Right lobe of liver (tissue), 6 donors: Measurements from ENCODE around the gene ZNF136. TPM values are rescaled to one million over a fixed set of nuclear protein-coding genes. Genes with fewer than 3 reads are reported as not detected.
A peak's percentile ranks its signal among the peaks of the same experiment; 100 is the strongest.

Source experiments
- ATAC-seq, 4 donors: fragments of 200-7000 bp; cut with Tn5 transposase; one replicate each; pipeline ENCODE4 v1.9.1; 2020; ENCODE audit warnings: mild to moderate bottlenecking in 4 of 4, moderate library complexity in 4 of 4
- DNase-seq, 3 donors: peaks; one replicate each; pipeline ENCODE4 v3.0.0-alpha.2; 2020
- H3K27ac ChIP-seq, 3 donors: fragments of 200-600 bp; one replicate each; pipeline ENCODE4 v1.8.0; 2022
- H3K27me3 ChIP-seq, 2 donors: fragments of 200-600 bp; one replicate each; pipeline ENCODE4 v1.8.0; 2022
- H3K36me3 ChIP-seq, 4 donors: fragments of 200-600 bp; sonication (generic) in 1 of 4; one replicate each; pipeline versions ENCODE4 v1.5.1 to v1.8.0; 2017 to 2022; ENCODE audit warnings: control low read depth in 1 of 4
- H3K4me1 ChIP-seq, 4 donors: fragments of 200-600 bp; sonication (generic) in 1 of 4; one replicate each; pipeline versions ENCODE4 v1.5.1 to v1.8.0; 2017 to 2022; ENCODE audit warnings: control low read depth in 1 of 4
- H3K4me3 ChIP-seq, 3 donors: fragments of 200-600 bp; one replicate each; pipeline ENCODE4 v1.8.0; 2022
- H3K9me3 ChIP-seq, 4 donors: fragments of 200-600 bp; sonication (generic) in 1 of 4; one replicate each; pipeline versions ENCODE4 v1.5.1 to v1.8.0; 2017 to 2022; ENCODE audit warnings: control low read depth in 1 of 4
- POLR2A ChIP-seq: fragments of 450-650 bp; IDR thresholded peaks from one replicate; pipeline ENCODE4 v1.6.1; 2017; ENCODE audit warnings: antibody characterized with exemption, mild to moderate bottlenecking
- WGBS: methylation state at CpG from one replicate; pipeline ENCODE4 v1.1.6; 2018; ENCODE audit warnings: low coverage, low lambda C conversion rate; ENCODE audit not compliant: insufficient coverage; ENCODE audit errors: missing lambda C conversion rate; 5-methylcytosine and 5-hydroxymethylcytosine counted together
- intact Hi-C, 2 donors: fragments of 100-400 bp; cut with DNase I; formaldehyde crosslinking; loops; one replicate each; pipeline versions ENCODE4 v1.11.2 to v1.14.1; 2022
- total RNA-seq, 6 experiments: library from RNA; depleted of rRNA in 2 of 6; stranded (reverse); fragments of >200 nt in 2 of 6; fragmentation: NEBNext Ultra II Directional in 3 of 6; extraction: Animal tissue kit (Norgen Biotek cat#: 25700) in 3 of 6; gene quantifications; one replicate each; pipeline versions ENCODE4 v1.1.0 to v1.2.4, GENCODE V29; 2016 to 2023
- TF ChIP-seq, protein P1 (sequence below), 4 donors: fragments of 200-600 bp in 3 of 4; fragments of 450-650 bp in 1 of 4; IDR thresholded peaks; one replicate each; pipeline versions ENCODE4 v1.5.1 to v1.8.0; 2016 to 2022; ENCODE audit warnings: antibody characterized with exemption in 4 of 4, mild to moderate bottlenecking in 2 of 4
- donor health status: DM: no; HTN: yes; CAD: no.
- donor health status: DM: no; HTN: no; CAD: no.
- donor health status: DM: no; HTN: no; CAD: no.
- donor health status: DM: no; HTN: yes; CAD: no.
- donor health status: DM: no; HTN: yes; CAD: no.

Gene ZNF136
- total RNA-seq, 6 experiments from 2014 or later, result 1.3 to 3.9 (median 2.2) TPM

DNA sequence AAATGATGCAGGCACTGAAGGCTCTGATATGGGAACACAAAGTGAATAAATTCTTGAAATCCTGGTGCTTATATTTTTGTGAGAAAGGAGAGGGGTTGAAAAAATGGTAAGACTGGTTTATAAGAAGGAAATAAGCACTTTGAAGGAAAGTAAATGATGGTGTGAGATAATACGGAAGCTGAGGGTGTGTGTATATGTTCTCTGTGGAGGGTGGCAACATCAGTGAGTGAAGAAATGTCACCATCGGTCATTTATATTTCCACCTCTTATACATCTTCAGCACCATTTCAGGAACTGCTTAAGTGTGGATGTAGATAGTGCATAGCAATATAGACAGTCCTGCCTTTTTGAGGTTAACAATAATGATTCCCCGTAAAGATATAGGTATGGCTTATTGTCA lies 17.5 kb downstream of the ZNF136 start:
- H3K4me3 ChIP-seq, result no peak overlapping the region
- no peaks in the 10 kb centered on the region for H3K4me1 ChIP-seq
- ATAC-seq (no peak), DNase-seq (no peak)
- no peak for TF ChIP-seq POLR2A
- TF ChIP-seq, protein P1, sequence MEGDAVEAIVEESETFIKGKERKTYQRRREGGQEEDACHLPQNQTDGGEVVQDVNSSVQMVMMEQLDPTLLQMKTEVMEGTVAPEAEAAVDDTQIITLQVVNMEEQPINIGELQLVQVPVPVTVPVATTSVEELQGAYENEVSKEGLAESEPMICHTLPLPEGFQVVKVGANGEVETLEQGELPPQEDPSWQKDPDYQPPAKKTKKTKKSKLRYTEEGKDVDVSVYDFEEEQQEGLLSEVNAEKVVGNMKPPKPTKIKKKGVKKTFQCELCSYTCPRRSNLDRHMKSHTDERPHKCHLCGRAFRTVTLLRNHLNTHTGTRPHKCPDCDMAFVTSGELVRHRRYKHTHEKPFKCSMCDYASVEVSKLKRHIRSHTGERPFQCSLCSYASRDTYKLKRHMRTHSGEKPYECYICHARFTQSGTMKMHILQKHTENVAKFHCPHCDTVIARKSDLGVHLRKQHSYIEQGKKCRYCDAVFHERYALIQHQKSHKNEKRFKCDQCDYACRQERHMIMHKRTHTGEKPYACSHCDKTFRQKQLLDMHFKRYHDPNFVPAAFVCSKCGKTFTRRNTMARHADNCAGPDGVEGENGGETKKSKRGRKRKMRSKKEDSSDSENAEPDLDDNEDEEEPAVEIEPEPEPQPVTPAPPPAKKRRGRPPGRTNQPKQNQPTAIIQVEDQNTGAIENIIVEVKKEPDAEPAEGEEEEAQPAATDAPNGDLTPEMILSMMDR (IDR thresholded peaks at IDR 0.05), result no peak
- 93% methylated on average over 3 of the region's 3 CpGs for WGBS
- peaks cover 0 to 4% (median 0%) of the 10 kb centered on the region in 4 donors for H3K36me3 ChIP-seq
- H3K27ac ChIP-seq, result no peak overlapping the region
- H3K9me3 ChIP-seq, result peaks cover 0 to 18% (median 7%) of the 10 kb centered on the region in 4 donors
- H3K27me3 ChIP-seq, result no peaks in the 10 kb centered on the region
- intact Hi-C loops, result no loop called here

DNA sequence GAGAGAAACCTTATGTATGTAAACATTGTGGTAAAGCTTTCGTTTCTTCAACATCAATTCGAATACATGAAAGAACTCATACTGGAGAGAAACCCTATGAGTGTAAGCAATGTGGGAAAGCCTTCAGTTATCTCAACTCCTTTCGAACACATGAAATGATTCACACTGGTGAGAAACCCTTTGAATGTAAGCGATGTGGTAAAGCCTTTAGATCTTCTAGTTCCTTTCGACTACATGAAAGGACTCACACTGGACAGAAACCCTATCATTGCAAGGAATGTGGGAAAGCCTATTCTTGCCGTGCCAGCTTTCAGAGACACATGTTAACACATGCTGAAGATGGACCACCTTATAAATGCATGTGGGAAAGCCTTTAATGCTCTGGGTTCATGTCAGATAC lies 24.7 kb downstream of the ZNF136 start:
- DNase-seq (no peak), ATAC-seq (no peak)
- no peak for TF ChIP-seq POLR2A
- TF ChIP-seq, protein P1 (IDR thresholded peaks at IDR 0.05), result no peak
- Histone ChIP-seq H3K4me1 (no peaks in the 10 kb centered on the region), H3K4me3 (no peak overlapping the region), H3K27me3 (no peaks in the 10 kb centered on the region), H3K36me3 (peaks cover 8 to 34% (median 19%) of the 10 kb centered on the region in 4 donors), H3K9me3 (peaks cover 0 to 57% (median 29%) of the 10 kb centered on the region in 4 donors), H3K27ac (no peak overlapping the region)
- WGBS, result 95% methylated on average over 6 of the region's 6 CpGs
- intact Hi-C loops, result no loop called here

DNA sequence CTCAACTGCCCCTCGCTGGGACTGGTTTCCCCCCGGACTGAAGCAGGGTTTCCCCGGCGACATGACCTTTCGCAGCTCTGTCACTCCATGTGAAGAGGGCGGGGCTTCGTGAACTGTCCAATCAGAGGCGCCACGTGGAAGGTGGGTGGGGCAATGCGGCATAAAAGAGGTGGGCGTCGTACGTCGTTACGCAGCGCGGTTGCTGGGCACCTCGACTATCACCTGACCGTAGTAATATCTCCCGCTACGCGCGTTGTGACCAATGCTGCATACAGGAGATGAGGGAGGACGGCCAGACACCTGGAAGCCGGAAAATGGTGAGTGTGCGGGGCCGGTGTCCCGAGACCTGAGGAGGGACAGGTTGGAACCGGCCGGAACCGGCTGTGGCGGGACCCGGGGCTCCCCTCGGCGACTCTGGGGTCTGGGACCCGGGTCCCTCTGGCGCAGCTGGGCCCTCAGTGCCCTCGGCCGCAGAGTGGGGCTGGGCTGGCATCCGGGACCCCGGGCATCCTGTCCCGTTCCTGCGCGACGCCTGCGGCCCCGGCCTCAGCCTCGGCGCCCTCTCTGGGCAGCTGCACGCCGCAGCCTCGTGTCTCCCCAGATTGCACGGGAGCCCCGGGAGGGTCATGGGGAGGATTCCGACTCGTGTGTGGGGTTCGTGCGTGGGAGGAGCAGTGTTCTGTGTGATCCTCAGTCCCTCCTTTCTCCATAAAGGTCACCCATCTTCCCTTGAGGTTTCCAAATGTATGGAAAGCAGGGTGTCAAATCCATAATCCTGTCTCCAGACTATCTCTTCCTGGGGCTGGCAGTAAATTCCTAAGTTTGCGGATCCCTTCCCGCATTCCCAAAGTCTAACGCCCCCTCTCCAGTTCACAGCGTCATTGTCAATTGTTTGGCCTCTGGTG lies 32.2 kb downstream of the ZNF136 start:
- H3K9me3 ChIP-seq, result peaks cover 0 to 23% (median 5%) of the 10 kb centered on the region in 4 donors
- WGBS, result 0% methylated on average over 14 of the region's 62 CpGs
- H3K4me3 ChIP-seq, result peak overlapping the region; percentile 48 to 51 (median 48)
- DNase-seq, result peak; percentile 59 to 72 (median 70)
- TF ChIP-seq, protein P1 (IDR thresholded peaks at IDR 0.05), result no peak
- no peak for TF ChIP-seq POLR2A
- H3K27ac ChIP-seq, result peak overlapping the region in 2 of 3 donors; percentile 38 to 51
- no peaks in the 10 kb centered on the region for H3K4me1 ChIP-seq
- intact Hi-C loops, result no loop called here
- no peaks in the 10 kb centered on the region for H3K27me3 ChIP-seq
- ATAC-seq, result peak; percentile 87 to 95 (median 90)
- H3K36me3 ChIP-seq, result peaks cover 0 to 4% (median 0%) of the 10 kb centered on the region in 4 donors

DNA sequence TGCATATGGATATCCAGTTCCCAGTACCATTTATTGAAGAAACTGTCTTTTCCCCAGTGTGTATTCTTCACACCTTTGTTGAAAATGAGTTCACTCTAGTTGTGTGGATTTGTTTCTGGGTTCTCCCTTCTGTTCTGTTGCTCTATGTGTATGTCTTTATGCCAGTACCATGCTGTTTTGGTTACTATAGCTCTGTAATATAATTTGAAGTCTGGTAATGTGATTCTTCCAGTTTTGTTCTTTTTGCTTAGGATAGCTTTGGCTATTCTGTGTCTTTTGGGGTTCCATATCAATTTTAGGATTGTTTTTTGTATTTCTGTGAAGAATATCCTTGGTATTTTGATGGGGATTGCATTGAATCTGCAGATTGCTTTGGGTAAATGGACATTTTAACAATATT lies 35.2 kb downstream of the ZNF136 start:
- DNase-seq (no peak), ATAC-seq (no peak)
- no peaks in the 10 kb centered on the region for H3K4me1 ChIP-seq
- H3K9me3 ChIP-seq, result peaks cover 0 to 16% (median 5%) of the 10 kb centered on the region in 4 donors
- H3K36me3 ChIP-seq, result no peaks in the 10 kb centered on the region
- intact Hi-C loops, result no loop called here
- no peaks in the 10 kb centered on the region for H3K27me3 ChIP-seq
- no peak overlapping the region for H3K4me3 ChIP-seq
- TF ChIP-seq, protein P1 (IDR thresholded peaks at IDR 0.05), result no peak
- TF ChIP-seq POLR2A, result no peak
- no peak overlapping the region for H3K27ac ChIP-seq
